ENCODE results near the gene ADAMTS20.

GRCh38 chr12:43578782-43579181 lies 26.8 kb upstream of the ADAMTS20 start:
- TF ChIP-seq POLR2A (IDR thresholded peaks at IDR 0.05; ENCODE audit: low read depth, low read length) = no peak
- TF ChIP-seq POLR2AphosphoS5 (IDR thresholded peaks at IDR 0.05; ENCODE audit: low read depth, low read length) = no peak
- no peak for TF ChIP-seq TAF1 (IDR thresholded peaks at IDR 0.05; ENCODE audit: borderline replicate concordance, low read depth, low read length)

All from GM12892 (cell line).